ENCODE measurements around the gene PIAS3. TPM values are rescaled to one million over a fixed set of nuclear protein-coding genes. Genes with fewer than 3 reads are reported as not detected.
"Not testable (repeated sequence)": the region's sequence is repeated elsewhere in the genome, so short reads cannot be mapped to it uniquely, and the experiment has no call there.

PIAS3 gene
- total RNA-seq, 1 experiment from 2014 or later: 19.8 TPM

DNA sequence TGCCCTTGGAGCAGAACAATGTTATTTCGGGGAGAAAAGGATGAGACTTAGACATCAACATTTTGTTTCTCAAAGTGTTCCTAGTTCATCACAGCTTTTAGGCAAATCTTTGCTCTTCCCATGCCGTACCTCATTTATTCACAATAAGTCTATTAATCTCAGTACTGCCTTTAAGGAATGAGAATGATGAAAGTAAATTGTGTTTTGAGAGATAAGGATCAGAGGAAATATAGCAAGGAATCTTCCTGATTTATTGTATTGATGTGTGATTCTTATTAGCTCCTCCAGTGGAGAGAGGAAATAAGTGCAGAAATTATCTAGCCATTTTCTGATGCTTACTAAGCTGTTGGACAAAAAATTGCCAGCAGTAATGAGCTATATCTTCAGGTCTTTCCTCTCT is 32.9 kb downstream of the PIAS3 start:
- DNase-seq (ENCODE audit: low read depth): no peak

DNA sequence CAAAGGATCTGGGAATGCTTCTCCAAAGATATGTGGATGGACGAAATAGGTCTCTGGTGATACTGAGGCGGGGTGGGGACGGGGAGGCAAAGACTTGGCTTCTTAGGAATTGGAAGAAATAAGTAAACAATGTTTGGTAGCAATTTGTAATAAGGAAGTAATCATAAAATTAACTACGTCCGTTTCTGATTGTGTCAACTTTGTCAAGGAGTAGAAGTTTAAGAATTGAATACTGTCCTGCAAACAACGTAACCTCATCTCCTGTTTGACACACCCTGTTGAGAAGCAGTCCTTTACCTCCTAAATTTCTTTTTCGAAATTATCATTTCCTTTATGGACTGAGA is 34.4 kb downstream of the PIAS3 start:
- no peak for DNase-seq (ENCODE audit: low read depth)

DNA sequence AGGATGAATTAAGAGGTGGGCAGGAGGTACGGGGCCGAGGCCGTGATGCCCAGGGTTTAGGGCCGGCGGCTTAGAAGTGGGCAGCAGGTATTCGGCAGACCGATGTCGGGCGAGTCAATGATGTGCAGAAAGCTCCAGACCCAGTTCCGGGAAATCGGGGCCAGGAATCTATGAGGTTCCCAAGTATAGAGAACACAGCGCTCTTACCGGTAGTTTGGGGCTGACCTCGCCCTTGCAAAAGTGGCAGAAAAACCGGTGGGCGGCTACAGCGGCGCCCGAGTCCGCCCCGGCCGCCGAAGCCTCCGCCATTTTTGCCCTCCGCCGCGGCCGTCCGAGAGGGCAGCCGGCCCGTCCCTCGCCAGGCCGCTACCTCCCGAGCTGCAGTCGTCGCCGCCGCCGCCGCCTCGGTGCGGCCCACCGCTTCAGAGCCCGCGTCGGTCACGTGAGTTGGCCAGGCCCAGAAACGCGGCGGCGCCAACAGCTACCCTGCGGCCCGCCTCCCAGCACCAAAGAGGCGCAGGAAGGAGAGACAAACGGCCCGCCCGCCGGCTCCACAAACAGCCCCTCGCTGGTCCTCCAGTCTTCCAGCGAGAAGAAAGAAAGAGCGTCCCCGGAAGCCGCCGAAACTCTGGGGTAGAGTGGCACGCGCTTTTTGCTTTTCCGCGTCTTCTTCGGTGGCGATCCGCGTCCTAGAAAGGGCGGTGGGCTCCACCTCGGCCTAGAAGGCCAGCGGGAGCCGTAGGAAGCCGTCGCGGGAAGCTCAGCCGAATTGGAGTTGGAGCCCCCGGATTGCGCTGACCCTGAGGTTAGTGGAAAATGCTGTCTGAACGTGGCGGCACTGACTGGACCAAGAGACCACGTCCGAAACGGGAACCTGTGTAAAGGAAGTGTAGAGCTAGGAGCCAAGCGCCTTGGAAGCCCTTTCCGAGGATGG is 35.0 kb downstream of the PIAS3 start, which contains the start of the genes POLR3C and RNF115:
TSS of gene POLR3C (plus strand) at position 636 of the 934 bp plus-strand sequence. CDS start 1,577 bp downstream, outside the sequence.
TSS of gene RNF115 (minus strand) at position 531 of the 934 bp plus-strand sequence. CDS start at position 309, 222 bp downstream.
- peak; percentile 93 for DNase-seq (ENCODE audit: low read depth)

DNA sequence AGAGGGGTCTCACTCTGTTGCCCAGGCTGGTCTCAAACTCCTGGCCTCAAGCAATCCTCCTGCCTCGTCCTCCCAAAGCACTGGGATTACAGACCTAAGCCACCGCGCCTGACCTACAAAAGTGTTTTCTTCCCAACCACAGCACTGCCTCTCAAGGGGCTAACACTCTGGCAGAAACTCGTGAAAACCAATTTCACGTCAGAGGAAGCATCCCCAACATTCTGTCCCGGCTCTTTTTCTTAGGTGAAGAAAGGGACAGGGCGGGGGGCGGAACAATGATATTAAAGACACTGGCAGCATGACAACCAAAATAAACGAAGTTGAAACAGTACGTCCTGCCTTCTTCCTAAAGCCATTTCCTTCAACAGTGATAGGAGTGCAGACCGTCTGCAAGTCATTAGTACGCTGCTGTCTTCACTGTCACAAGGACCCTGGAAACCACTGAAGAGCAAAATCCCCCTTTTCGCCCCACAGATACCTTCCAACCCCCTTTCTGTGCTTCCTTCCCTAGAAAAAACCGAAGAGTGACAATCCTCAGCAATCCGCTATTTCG is 36.0 kb downstream of the PIAS3 start:
- not testable (repeated sequence) for DNase-seq (ENCODE audit: low read depth)

DNA sequence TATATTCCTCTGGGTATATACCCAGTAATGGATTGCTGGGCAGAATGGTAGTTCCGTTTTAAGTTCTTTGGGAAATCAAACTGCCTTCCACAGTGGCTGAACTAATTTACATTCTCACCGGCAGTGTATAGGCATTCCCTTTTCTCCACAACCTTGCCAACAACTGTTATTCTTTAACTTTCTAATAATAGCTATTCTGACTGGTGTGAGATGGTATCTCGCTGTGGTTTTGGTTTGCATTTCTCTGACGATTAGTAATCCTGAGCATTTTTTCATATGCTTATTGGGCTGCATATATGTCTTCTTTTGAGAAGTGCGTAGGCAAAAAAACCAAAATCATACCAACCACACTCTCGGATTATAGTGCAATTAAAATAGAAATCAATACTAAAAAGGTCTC is 40.8 kb downstream of the PIAS3 start:
- DNase-seq (ENCODE audit: low read depth): peak; percentile 78

DNA sequence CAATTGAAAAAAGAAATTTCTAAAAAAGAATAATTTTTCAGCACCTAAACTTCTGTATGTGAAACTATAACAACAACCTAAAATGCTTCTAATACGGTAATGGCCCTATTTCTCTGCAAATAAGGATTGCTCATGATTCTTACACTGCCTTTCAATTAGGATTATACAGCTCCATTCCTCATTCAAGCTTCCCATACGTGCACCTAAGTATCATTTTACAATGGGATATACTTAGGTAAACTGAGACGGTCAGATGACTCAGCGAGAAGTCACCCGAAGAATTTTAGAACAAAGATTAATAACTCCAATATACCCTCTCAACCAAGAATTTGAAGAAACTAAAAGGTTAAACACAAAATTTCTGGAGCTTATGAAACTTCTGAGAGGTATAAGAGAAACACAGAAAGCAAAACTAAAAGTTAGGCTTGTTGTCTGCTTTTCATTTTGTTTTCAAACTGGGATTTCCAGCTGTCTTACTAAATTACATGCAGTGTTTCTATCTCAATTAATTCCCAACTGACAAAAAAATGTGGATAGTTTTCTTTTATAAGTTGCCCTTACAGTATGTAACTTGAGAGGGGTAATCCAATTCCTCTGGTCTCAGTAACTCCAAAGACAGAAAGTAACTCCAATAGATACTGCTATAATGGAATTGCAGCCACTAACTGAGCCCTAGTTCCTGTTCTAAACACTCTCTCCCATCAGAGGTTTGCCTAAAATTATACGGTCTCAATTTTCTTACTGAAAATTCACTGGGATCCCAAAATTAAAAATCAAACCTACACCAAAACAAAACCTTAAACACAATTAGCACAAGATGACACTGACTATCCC is 45.7 kb downstream of the PIAS3 start:
- DNase-seq (ENCODE audit: low read depth): not testable (repeated sequence)

DNA sequence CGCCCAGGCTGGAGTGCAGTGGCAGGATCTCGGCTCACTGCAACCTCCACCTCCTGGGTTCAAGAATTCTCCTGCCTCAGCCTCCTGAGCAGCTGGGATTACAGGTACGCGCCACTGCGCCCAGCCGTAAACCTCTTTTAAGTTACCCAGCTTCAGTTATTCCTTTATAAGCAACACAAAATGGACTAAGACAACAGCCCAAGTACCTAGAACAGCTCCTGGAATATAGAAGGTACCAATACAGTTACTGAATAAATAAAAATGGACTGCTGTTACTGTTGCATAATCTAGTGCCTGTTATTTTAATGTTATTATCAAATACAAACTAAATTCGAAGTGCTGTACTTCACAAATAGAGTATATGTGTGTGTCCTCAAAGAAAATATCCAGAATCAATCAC is 52.0 kb downstream of the PIAS3 start:
- no peak for DNase-seq (ENCODE audit: low read depth)

DNA sequence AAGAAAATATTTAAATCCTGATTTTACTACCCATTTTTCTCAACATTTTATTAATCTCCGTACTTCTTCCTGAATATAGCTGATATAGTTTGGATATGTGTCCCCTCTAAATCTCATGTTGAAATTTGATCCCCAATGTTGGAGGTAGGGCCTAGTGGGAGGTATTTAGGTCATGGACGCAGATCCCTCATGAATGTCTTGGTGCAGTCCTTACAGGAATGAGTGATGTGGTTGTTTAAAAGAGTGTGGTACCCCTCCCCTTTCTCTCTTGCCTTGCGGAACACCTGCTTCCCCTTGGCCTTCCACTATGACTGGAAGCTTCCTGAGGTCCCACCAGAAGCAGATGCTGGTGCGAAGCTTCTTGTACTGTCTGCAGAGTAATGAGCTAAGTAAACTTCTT is 52.5 kb downstream of the PIAS3 start:
- DNase-seq (ENCODE audit: low read depth): no peak

DNA sequence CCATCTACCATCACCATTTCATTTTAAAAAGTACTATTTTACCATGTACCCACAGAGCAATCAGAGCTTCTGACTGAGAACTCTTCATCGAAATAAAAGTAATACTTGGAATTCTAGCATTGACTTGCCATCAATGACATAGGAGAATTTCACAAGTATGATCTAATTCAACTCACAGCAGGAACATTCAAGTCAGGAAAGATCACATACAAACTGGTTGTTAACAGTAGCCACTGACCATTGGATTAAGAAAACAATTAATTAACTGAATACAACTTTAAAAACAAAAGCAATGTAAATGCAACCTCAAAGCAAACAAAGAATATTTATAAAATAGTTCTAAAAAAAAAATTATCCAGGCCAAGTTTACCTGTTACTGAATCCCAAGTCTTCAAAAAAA is 53.8 kb downstream of the PIAS3 start:
- DNase-seq (ENCODE audit: low read depth): no peak

DNA sequence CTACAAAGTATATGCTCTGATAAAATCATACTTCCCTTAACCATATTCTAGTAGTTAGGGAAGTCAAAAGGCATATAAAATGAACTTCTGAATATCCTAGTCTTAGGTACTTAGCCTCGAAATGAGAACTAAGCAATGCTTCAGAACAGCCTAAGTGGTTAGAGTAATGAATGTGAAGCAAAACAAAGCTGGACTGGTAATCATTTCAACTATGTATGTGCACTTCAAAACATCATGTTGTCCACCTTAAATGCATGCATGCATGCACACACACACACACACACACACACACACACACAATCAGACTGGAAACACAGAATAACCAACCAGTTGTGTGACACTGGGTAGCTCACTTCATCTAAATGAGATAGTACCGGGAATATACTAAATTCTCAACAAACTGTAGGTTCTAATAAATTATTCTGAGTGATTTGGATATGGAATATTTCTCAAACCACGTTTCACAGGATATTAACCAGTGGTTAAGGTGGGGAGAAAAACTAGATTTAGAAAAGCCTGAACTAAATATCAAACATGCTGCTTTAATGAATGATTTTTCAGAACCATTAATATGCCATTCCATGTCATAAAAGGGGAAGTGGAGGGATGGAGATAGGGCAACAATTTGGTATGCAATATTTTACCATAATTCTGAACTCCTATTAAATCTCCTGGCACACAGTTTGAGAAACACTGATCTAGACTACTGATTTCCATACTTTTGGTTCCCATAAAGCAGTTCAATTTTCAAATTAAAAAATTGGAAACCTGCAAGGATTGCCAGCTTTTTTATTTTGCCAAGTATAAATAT is 54.4 kb downstream of the PIAS3 start:
- DNase-seq (ENCODE audit: low read depth): no peak

DNA sequence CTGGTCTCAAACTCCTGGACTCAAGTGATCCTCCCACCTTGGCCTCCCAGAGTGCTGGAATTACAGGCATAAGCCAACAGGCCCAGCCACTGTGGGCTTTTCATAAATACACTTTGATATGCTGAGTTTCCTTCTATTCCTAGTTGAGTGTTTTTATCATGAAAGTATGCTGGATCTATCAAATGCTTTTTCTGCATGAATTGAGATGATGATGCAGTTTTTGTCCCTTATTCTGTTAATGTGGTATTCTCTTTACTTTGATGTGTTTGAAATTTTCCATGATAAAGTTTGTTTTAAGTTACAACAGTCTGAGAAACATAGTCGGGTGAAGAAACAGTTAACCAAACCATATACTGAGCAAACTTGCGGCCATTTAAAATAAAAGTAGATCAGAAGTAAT is 59.1 kb downstream of the PIAS3 start:
- no peak for DNase-seq (ENCODE audit: low read depth)

Small RNA genes lying within 50 kb of the gene (small RNA-seq; reads per million reads assigned to genes)
- not detected for gene MIR6736

Other genes starting within 250 kb of the PIAS3 start
- not detected in 2 replicates for gene PDZK1, start 151.7 kb downstream of the PIAS3 start, total RNA-seq (2014; rRNA removed; shearing (Covaris generic))
- gene CD160, start 139.6 kb downstream of the PIAS3 start, total RNA-seq (2014; rRNA removed; shearing (Covaris generic)): not detected in 2 replicates
- 7.5 and 9.3 TPM in 2 replicates for gene RNF115, start 35.0 kb downstream of the PIAS3 start, total RNA-seq (2014; rRNA removed; shearing (Covaris generic))
- gene POLR3C, start 34.9 kb downstream of the PIAS3 start, total RNA-seq (2014; rRNA removed; shearing (Covaris generic)): 51.1 and 56.4 TPM in 2 replicates
- 5.8 and 7.2 TPM in 2 replicates for gene NUDT17, start 13.5 kb downstream of the PIAS3 start, total RNA-seq (2014; rRNA removed; shearing (Covaris generic))
- 0.08 TPM in 1 of 2 replicates, not detected in the other for gene ANKRD35, start 26.8 kb upstream of the PIAS3 start, total RNA-seq (2014; rRNA removed; shearing (Covaris generic))
- gene ITGA10, start 51.0 kb upstream of the PIAS3 start, total RNA-seq (2014; rRNA removed; shearing (Covaris generic)): 9.1 and 9.4 TPM in 2 replicates
- gene PEX11B, start 59.6 kb upstream of the PIAS3 start, total RNA-seq (2014; rRNA removed; shearing (Covaris generic)): 17.8 and 21.8 TPM in 2 replicates
- gene RBM8A, start 68.4 kb upstream of the PIAS3 start, total RNA-seq (2014; rRNA removed; shearing (Covaris generic)): 174 and 199 TPM in 2 replicates
- 16.3 and 24.7 TPM in 2 replicates for gene LIX1L, start 98.9 kb upstream of the PIAS3 start, total RNA-seq (2014; rRNA removed; shearing (Covaris generic))
- 0.94 and 1.1 TPM in 2 replicates for gene ANKRD34A, start 105.5 kb upstream of the PIAS3 start, total RNA-seq (2014; rRNA removed; shearing (Covaris generic))
- gene POLR3GL, start 105.6 kb upstream of the PIAS3 start, total RNA-seq (2014; rRNA removed; shearing (Covaris generic)): 6.6 and 8.3 TPM in 2 replicates
- 10.4 and 11.9 TPM in 2 replicates for gene TXNIP, start 137.5 kb upstream of the PIAS3 start, total RNA-seq (2014; rRNA removed; shearing (Covaris generic))
- not detected in 2 replicates for gene HJV, start 162.7 kb upstream of the PIAS3 start, total RNA-seq (2014; rRNA removed; shearing (Covaris generic))